IMR-90 (cell line): Measurements from ENCODE around the gene SLC8A1. TPM values are rescaled to one million over a fixed set of nuclear protein-coding genes. Genes with fewer than 3 reads are reported as not detected.

ENCODE experiments used
- ATAC-seq: fragments of 200-7000 bp; cut with Tn5 transposase; 2 replicates; pipeline ENCODE4 v1.9.1; 2020; ENCODE audit warnings: low read depth, mild to moderate bottlenecking, moderate library complexity
- BruUV-seq: library from RNA; stranded (reverse); fragments of 400-500 nt; replicated peaks from 2 replicates; lab custom pipeline; 2021; lab: Mats Ljungman, UMichigan
- CTCF ChIA-PET: fragments of 300-600 bp; formaldehyde crosslinking; extraction: SDS; loops from one replicate; lab custom pipeline; 2021; ENCODE audit warnings: antibody characterized with exemption; lab: Yijun Ruan, JAX
- POLR2A ChIA-PET: fragments of 300-600 bp; sonication (Branson Sonifier 250); formaldehyde crosslinking; loops from one replicate; lab custom pipeline; 2022; ENCODE audit warnings: antibody characterized with exemption; ENCODE audit not compliant: unreplicated experiment; lab: Charles Lee
- DNase-seq: peaks from one replicate; pipeline ENCODE4 v3.0.0; 2013
- H2AFZ ChIP-seq: replicated peaks from 2 replicates; pipeline ENCODE3; 2013; ENCODE audit warnings: low read length, mild to moderate bottlenecking; ENCODE audit not compliant: poor library complexity
- H2AK5ac ChIP-seq: 2 replicates; pipeline ENCODE4 v1.6.1; 2013; ENCODE audit warnings: low read depth, low read length, inconsistent platforms
- H2AK9ac ChIP-seq: replicated peaks from 2 replicates; pipeline ENCODE3; 2013; ENCODE audit warnings: mild to moderate bottlenecking, low read depth, low read length, moderate library complexity; ENCODE audit not compliant: poor library complexity
- H2BK120ac ChIP-seq: 2 replicates; pipeline ENCODE4 v1.6.1; 2013; ENCODE audit warnings: low read depth, low read length, inconsistent platforms
- H2BK15ac ChIP-seq: 3 replicates; pipeline ENCODE4 v1.6.1; 2013; ENCODE audit warnings: low read depth, low read length, inconsistent platforms
- H2BK20ac ChIP-seq: 2 replicates; pipeline ENCODE4 v1.6.1; 2013; ENCODE audit warnings: low read depth, mild to moderate bottlenecking, inconsistent platforms, low read length, moderate library complexity
- H2BK5ac ChIP-seq: 2 replicates; pipeline ENCODE4 v1.6.1; 2013; ENCODE audit warnings: mild to moderate bottlenecking, low read depth, low read length, inconsistent platforms; ENCODE audit not compliant: poor library complexity, severe bottlenecking
- H3K14ac ChIP-seq: replicated peaks from 2 replicates; pipeline ENCODE4 v1.6.1; 2013; ENCODE audit warnings: low read depth, low read length, inconsistent platforms
- H3K18ac ChIP-seq: 2 replicates; pipeline ENCODE4 v1.6.1; 2013; ENCODE audit warnings: low read depth, low read length, control low read depth
- H3K23ac ChIP-seq: 2 replicates; pipeline ENCODE4 v1.6.1; 2013; ENCODE audit warnings: low read depth, low read length, inconsistent platforms
- H3K27ac ChIP-seq: 2 replicates; pipeline ENCODE4 v1.5.1; 2013; ENCODE audit warnings: mild to moderate bottlenecking, control low read depth, low read length; ENCODE audit not compliant: insufficient read depth
- H3K27me3 ChIP-seq: 2 replicates; pipeline ENCODE4 v1.6.1; 2013; ENCODE audit warnings: low read length; ENCODE audit not compliant: control insufficient read depth, insufficient read depth
- H3K36me3 ChIP-seq: 2 replicates; pipeline ENCODE4 v1.6.1; 2013; ENCODE audit warnings: low read length, mixed read lengths; ENCODE audit not compliant: control insufficient read depth, insufficient read depth
- H3K4ac ChIP-seq: 2 replicates; pipeline ENCODE4 v1.6.1; 2013; ENCODE audit warnings: low read depth, low read length, inconsistent platforms
- H3K4me1 ChIP-seq: 2 replicates; pipeline ENCODE4 v1.6.1; 2013; ENCODE audit warnings: low read length, mixed read lengths; ENCODE audit not compliant: control insufficient read depth, insufficient read depth
- H3K4me2 ChIP-seq: 2 replicates; pipeline ENCODE4 v1.6.1; 2013; ENCODE audit warnings: low read depth, mild to moderate bottlenecking, control low read depth, low read length, moderate library complexity
- H3K4me3 ChIP-seq: 2 replicates; pipeline ENCODE4 v1.5.1; 2013; ENCODE audit warnings: low read depth, mild to moderate bottlenecking, control low read depth, low read length, moderate library complexity; ENCODE audit not compliant: insufficient read depth
- H3K56ac ChIP-seq: 2 replicates; pipeline ENCODE4 v1.6.1; 2013; ENCODE audit warnings: low read length, inconsistent platforms; ENCODE audit not compliant: insufficient read depth; ENCODE audit errors: extremely low read depth
- H3K79me1 ChIP-seq, 2 experiments: 2 replicates each; pipeline ENCODE4 v1.6.1; 2013; ENCODE audit warnings: low read length in 2 of 2, inconsistent platforms in 1 of 2, low read depth in 1 of 2
- H3K9ac ChIP-seq: 2 replicates; pipeline ENCODE4 v1.6.1; 2013; ENCODE audit warnings: low read depth, low read length, control low read depth
- H3K9me1 ChIP-seq: 2 replicates; pipeline ENCODE4 v1.6.1; 2013; ENCODE audit warnings: low read length, inconsistent platforms; ENCODE audit not compliant: insufficient read depth
- H3K9me3 ChIP-seq: 2 replicates; pipeline ENCODE4 v1.6.1; 2013; ENCODE audit warnings: low read length; ENCODE audit not compliant: control insufficient read depth, insufficient read depth
- H4K20me1 ChIP-seq: 2 replicates; pipeline ENCODE4 v1.6.1; 2013; ENCODE audit warnings: low read length, inconsistent platforms; ENCODE audit not compliant: insufficient read depth
- H4K5ac ChIP-seq: 2 replicates; pipeline ENCODE4 v1.6.1; 2013; ENCODE audit warnings: mild to moderate bottlenecking, low read depth, low read length, control low read depth
- H4K8ac ChIP-seq, 2 experiments: 2 replicates each; pipeline ENCODE4 v1.6.1; 2013; ENCODE audit warnings: low read depth in 2 of 2, low read length in 2 of 2, control low read depth in 1 of 2, inconsistent platforms in 1 of 2
- H4K91ac ChIP-seq: 2 replicates; pipeline ENCODE4 v1.6.1; 2013; ENCODE audit warnings: low read depth, low read length, inconsistent platforms; ENCODE audit not compliant: insufficient read depth
- BHLHE40 ChIP-seq: fragments of 150-350 bp; IDR thresholded peaks from 2 replicates; pipeline ENCODE4 v1.6.1; 2016; ENCODE audit warnings: mild to moderate bottlenecking, low read depth, low read length
- ELK1 ChIP-seq: fragments of 150-350 bp; IDR thresholded peaks from 2 replicates; pipeline ENCODE4 v1.6.1; 2016; ENCODE audit warnings: low read depth, mild to moderate bottlenecking, low read length, moderate library complexity, borderline replicate concordance
- FOS ChIP-seq: fragments of 150-350 bp; IDR thresholded peaks from 2 replicates; pipeline ENCODE4 v1.6.1; 2016; ENCODE audit warnings: low read depth, low read length
- MAFK ChIP-seq: IDR thresholded peaks from 2 replicates; pipeline ENCODE4 v1.6.1; 2012; ENCODE audit warnings: low read depth, low read length, improper control_type of control experiment
- NFE2L2 ChIP-seq: fragments of 150-350 bp; IDR thresholded peaks from 2 replicates; pipeline ENCODE4 v1.6.1; 2016; ENCODE audit warnings: low read depth, mild to moderate bottlenecking, low read length
- POLR2A ChIP-seq: IDR thresholded peaks from 2 replicates; pipeline ENCODE4 v1.6.1; 2012; ENCODE audit warnings: mild to moderate bottlenecking, low read depth, low read length
- RAD21 ChIP-seq: IDR thresholded peaks from 2 replicates; pipeline ENCODE4 v1.6.1; 2012; ENCODE audit warnings: low read length, improper control_type of control experiment
- RCOR1 ChIP-seq: IDR thresholded peaks from 2 replicates; pipeline ENCODE4 v1.6.1; 2012; ENCODE audit warnings: mild to moderate bottlenecking, low read length, improper control_type of control experiment; ENCODE audit not compliant: insufficient replicate concordance
- RFX5 ChIP-seq: IDR thresholded peaks from 2 replicates; pipeline ENCODE4 v1.8.0; 2012; ENCODE audit warnings: low read depth, mild to moderate bottlenecking, low read length, moderate library complexity
- WGBS, 2 experiments: methylation state at CpG; one replicate each; pipeline versions ENCODE4 v1.1.5 to v1.1.7; 2013; ENCODE audit warnings: missing lambda C conversion rate in 2 of 2; ENCODE audit not compliant: insufficient read length in 1 of 2; ENCODE audit errors: extremely low coverage in 2 of 2; 5-methylcytosine and 5-hydroxymethylcytosine counted together
- dilution Hi-C: fragments of 300-500 bp; cut with HindIII; formaldehyde crosslinking; loops from one replicate; pipeline ENCODE4 v1.14.3; 2018; ENCODE audit warnings: low sequenced_read_pairs; ENCODE audit not compliant: unreplicated experiment
- in situ Hi-C: fragments of 300-500 bp; cut with MboI; formaldehyde crosslinking; loops from 3 replicates; pipeline ENCODE4 v1.14.3; 2019; ENCODE audit warnings: low sequenced_read_pairs, inconsistent platforms, mixed read lengths
- intact Hi-C: fragments of 100-400 bp; cut with micrococcal nuclease; formaldehyde crosslinking; loops from 2 replicates; pipeline ENCODE4 v1.10.0; 2022
- polyA plus RNA-seq, 3 experiments: library from polyadenylated mRNA; depleted of rRNA; stranded (reverse); fragments of >200 nt; gene quantifications; 2 replicates each; pipeline ENCODE4 v1.2.3, GENCODE V29; 2012; ENCODE audit warnings: low replicate concordance in 1 of 3
- total RNA-seq: library from RNA; depleted of rRNA; stranded (reverse); fragments of >200 nt; gene quantifications from 2 replicates; pipeline ENCODE4 v1.2.3, GENCODE V29; 2012
- TF ChIP-seq, protein P1 (sequence below): fragments of 150-350 bp; IDR thresholded peaks from 2 replicates; pipeline ENCODE4 v1.6.1; 2017; ENCODE audit warnings: mild to moderate bottlenecking, antibody characterized with exemption, low read length, low read depth
- TF ChIP-seq, protein P2 (sequence below): conservative IDR thresholded peaks from 2 replicates; pipeline ENCODE4 v1.5.1; 2012; ENCODE audit warnings: mild to moderate bottlenecking, low read depth, low read length, improper control_type of control experiment

Gene SLC8A1
- total and polyA plus RNA-seq, 2 of the 4 experiments (the other 2 are of a cell fraction): 7.7 to 57.0 TPM

DNA sequence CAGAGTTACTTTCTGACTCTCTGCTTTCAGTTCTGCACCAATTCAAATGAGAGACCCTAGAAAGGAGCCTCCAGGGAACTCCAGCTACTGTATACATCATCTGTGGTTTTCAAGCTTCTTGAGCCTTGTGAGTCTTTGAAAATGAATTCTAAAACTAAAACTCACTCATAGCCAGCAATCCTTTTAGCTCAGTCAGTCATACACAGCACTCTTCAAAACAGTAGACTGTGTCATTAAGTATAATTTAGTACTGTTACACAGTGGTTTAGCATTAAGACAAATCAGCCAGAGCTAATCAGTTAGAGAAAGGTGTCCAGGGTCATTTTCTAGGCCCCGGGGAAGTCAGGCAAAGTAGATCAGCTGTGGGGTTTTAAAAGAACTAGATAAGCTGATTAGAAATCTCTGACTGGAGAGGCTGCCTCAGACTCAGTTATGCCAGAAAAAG lies 350.7 kb downstream of the SLC8A1 start (continued):
- TF ChIP-seq, protein P1, sequence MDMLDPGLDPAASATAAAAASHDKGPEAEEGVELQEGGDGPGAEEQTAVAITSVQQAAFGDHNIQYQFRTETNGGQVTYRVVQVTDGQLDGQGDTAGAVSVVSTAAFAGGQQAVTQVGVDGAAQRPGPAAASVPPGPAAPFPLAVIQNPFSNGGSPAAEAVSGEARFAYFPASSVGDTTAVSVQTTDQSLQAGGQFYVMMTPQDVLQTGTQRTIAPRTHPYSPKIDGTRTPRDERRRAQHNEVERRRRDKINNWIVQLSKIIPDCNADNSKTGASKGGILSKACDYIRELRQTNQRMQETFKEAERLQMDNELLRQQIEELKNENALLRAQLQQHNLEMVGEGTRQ: no peak
- TF ChIP-seq FOS (peak; percentile 51; the same call in 1 of the 2 replicates), BHLHE40 (no peak)

GRCh38 chr2:40100676-40101075 lies 351.2 kb downstream of the SLC8A1 start:
- Histone ChIP-seq H3K9me1 (peaks cover 11% of the 10 kb centered on the region), H4K91ac (peak overlapping the region; percentile 100), H2AFZ (no peak overlapping the region), H3K79me1 (peaks cover 5 to 19% of the 10 kb centered on the region in 2 experiments; a peak in 2 of 4 replicates), H3K14ac (peak overlapping the region; percentile 99), H2BK120ac (peak overlapping the region; percentile 100), H3K4ac (peak overlapping the region; percentile 100), H2AK5ac (peak overlapping the region; percentile 94), H2BK15ac (peak overlapping the region; percentile 100), H4K8ac (peak overlapping the region; percentile 96 to 100), H2BK20ac (peak overlapping the region; percentile 100), H3K27ac (peak overlapping the region; percentile 98), H3K36me3 (no peaks in the 10 kb centered on the region), H3K4me3 (no peak overlapping the region), H3K9ac (peak overlapping the region; percentile 83), H3K27me3 (no peaks in the 10 kb centered on the region), H2AK9ac (peak overlapping the region; percentile 74), H2BK5ac (peak overlapping the region; percentile 100), H3K56ac (peak overlapping the region; percentile 97), H3K4me1 (peaks cover 27% of the 10 kb centered on the region), H4K5ac (peak overlapping the region; percentile 100), H3K18ac (peak overlapping the region; percentile 100), H3K9me3 (no peaks in the 10 kb centered on the region), H3K4me2 (peak overlapping the region; percentile 37; the same call in 1 of the 2 replicates), H4K20me1 (no peaks in the 10 kb centered on the region), H3K23ac (peak overlapping the region; percentile 86)
- in situ Hi-C loops (no loop called here), dilution Hi-C loops (no loop called here), intact Hi-C loops (loop anchor here (2.0 to 10.0 kb wide), 5 partner anchors 62 to 664 kb away; no protein-coding TSS in a partner anchor)
- ChIA-PET POLR2A (interaction anchor here (1.0 to 1.5 kb wide), 2 partner anchors 27 to 66 kb away, joined by 3 to 7 read pairs; no protein-coding TSS in a partner anchor), CTCF (interaction anchor here (0.9 to 1.4 kb wide), 5 partner anchors 55 to 454 kb away, joined by 3 read pairs; no protein-coding TSS in a partner anchor)
- WGBS, 2 experiments: no CpG with 5 or more reads among the region's 3 CpGs
- TSS peak; percentile 13 for BruUV-seq
- ATAC-seq (peak; percentile 1), DNase-seq (no peak)
- TF ChIP-seq BHLHE40 (no peak), RCOR1 (no peak), RFX5 (no peak), RAD21 (no peak), FOS (no peak), NFE2L2 (no peak), ELK1 (no peak), MAFK (no peak), POLR2A (no peak)
- TF ChIP-seq, protein P2, sequence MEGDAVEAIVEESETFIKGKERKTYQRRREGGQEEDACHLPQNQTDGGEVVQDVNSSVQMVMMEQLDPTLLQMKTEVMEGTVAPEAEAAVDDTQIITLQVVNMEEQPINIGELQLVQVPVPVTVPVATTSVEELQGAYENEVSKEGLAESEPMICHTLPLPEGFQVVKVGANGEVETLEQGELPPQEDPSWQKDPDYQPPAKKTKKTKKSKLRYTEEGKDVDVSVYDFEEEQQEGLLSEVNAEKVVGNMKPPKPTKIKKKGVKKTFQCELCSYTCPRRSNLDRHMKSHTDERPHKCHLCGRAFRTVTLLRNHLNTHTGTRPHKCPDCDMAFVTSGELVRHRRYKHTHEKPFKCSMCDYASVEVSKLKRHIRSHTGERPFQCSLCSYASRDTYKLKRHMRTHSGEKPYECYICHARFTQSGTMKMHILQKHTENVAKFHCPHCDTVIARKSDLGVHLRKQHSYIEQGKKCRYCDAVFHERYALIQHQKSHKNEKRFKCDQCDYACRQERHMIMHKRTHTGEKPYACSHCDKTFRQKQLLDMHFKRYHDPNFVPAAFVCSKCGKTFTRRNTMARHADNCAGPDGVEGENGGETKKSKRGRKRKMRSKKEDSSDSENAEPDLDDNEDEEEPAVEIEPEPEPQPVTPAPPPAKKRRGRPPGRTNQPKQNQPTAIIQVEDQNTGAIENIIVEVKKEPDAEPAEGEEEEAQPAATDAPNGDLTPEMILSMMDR: no peak
- TF ChIP-seq, protein P1: no peak
